GM12874 (cell line): ENCODE results near the gene SV2B.
A peak's percentile ranks its signal among the peaks of the same experiment; 100 is the strongest.

Experiments used
- CTCF ChIP-seq: IDR thresholded peaks from 2 replicates; pipeline ENCODE4 v1.5.1; 2011; ENCODE audit warnings: low read depth, mild to moderate bottlenecking, control low read depth, low read length, moderate library complexity; ENCODE audit not compliant: insufficient read depth

SV2B gene

DNA sequence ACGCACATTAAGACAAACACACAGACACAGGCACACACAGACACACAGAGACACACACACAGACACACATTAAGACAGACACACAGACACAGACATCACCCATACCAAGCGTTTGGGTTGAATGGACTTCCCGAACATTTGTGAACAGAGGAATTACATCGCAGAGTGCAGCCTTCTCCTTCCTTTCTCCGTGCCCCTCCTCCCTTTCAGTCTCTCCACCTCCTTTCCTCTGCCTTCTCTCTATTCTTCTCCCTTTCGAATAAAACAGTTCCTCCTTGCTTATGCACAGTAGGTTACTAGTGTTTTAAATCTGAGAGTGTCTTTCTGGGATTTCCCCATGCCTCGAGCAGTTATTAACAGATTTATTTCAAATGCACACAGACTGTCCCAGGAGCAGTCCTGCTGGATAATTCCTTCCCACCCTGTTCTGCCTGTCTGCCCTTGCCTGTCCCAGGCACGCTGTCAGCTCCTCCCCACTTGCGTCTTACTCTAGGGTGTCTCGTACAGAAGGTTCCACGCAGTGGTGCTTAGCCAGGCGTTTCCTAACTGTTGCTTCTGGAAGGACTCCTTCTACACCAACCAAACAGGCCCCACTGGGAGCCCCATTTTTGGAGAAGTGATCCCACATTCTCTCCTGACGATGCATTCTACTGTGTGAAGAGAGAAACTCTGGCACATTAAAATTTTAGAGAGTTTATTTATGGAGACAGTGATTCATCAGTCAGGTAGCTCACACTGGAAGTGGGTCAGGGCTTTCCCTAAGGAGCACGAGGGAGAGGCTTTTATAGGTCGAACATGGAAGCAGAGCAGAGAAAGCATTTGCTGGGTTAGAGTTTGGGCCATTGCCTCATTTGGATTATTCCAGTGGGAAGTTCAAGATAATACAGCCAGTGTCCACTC, 163.8 kb downstream of the SV2B start:
- no peak for TF ChIP-seq CTCF

DNA sequence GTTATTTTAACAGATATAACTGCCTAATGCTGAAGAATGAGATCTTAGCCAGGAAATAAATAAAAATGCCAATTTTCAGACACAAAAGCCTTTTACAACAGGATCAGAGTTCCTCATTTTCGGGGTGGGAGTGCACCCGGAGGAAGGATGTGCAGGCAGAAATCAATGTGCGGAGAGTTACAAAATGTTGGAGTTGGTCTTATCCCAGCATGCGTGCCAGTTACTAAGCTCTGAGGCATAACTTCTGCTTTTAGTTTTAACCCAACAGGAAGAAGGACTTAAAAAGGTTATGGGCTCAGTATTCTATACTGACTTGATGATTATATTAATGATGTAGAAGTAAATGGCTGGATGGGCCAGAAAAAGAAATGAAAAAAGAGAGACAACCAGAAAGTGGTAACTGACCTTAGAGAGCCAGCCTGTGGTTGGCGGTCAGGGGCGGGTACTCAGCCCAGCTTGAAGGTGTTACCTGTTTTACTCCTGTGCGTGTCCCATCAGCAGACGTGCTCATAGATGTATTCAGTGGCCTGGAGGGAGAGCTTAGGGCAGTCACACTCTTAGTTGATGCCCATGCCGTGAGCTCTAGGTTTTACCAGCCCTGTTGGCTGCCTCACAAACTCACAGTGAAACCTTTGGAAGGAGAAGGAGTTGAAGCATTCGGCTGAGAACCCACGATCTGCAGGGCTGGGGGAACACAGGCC, 164.7 kb downstream of the SV2B start:
- no peak for TF ChIP-seq CTCF

- no peak for TF ChIP-seq CTCF
Observed at GRCh38 chr15:91265416-91265940, 165.4 kb downstream of the SV2B start.

- TF ChIP-seq CTCF: peak; percentile 62
Observed at GRCh38 chr15:91268510-91268909, 168.5 kb downstream of the SV2B start.

GRCh38 chr15:91270747-91271146, 170.7 kb downstream of the SV2B start:
- TF ChIP-seq CTCF: no peak

- peak; percentile 70 for TF ChIP-seq CTCF
Observed at GRCh38 chr15:91271565-91272153, 171.6 kb downstream of the SV2B start.

DNA sequence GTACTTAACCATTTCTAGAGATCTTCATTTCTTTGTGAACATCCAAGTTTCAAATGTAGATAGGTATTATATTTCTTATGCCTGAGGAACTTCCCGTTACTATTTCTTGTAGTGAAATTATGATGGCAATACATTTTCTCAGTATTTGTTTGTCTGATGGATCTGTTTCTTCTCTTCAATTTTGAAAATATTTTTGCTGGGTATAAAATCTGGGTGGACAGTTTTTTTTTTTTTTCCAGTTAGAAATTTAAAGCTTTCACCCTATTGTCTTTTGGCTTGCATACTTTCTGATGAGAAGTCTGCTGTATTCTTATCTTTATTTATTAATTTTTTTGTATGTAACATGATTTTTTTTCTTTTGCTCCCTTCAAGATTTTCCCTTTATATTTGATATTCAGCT, 175.8 kb downstream of the SV2B start:
- no peak for TF ChIP-seq CTCF
